HG03342 (cell line): ENCODE data around the gene KIF23.
"Not testable (repeated sequence)": the region's sequence is repeated elsewhere in the genome, so short reads cannot be mapped to it uniquely, and the experiment has no call there.

Experiments
- ATAC-seq: cut with Tn5 transposase; IDR thresholded peaks from one replicate; pipeline ENCODE4 v1.9.1; 2021; ENCODE audit warnings: mild to moderate bottlenecking, moderate library complexity; ENCODE audit not compliant: unreplicated experiment

KIF23 gene

DNA sequence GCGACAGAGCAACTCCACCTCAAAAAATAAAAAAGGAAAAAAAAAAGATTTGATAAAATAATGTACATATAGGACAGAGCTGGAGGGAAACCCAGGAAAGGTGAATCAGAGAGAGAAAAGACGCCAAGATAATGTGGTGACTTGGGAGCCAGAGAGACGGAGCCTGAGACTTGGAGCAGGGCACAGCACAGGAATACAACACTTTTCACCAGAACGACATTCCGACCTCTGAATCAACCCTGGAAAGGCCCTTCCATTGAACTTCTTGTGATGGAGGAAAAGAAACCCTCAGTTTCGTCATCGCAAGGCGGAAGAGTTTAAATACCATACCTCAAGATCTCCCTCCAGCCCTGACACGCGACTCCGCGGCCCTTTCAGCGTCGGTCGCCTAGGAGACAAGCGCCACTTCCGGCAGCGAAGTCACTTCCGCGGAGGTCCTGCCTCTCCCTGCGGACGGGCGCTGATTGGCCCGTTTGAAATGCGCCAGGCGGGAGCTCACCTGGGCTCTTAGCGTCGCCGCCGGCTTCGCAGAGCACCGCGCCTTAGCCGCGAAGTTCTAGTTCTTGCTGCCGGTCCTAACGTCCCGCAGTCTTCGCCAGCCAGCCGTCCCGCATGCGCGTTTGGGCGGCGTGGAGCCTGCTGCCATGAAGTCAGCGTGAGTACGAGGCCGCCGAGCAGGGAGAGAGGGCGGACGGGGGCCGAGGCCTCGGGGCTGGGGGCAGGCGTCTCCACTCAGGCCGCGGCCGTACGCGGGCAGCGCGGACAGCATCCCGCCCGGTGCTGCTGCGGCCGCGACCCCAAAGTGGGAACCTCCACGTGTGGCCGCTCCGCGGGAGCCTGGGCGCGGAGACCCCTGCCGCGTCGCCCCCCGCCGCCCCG is at the start of gene KIF23:
Gene KIF23 (plus strand): TSS at position 528 of the 879 bp plus-strand sequence. CDS start 117 bp downstream, at position 645.
- ATAC-seq: peak; percentile 95

DNA sequence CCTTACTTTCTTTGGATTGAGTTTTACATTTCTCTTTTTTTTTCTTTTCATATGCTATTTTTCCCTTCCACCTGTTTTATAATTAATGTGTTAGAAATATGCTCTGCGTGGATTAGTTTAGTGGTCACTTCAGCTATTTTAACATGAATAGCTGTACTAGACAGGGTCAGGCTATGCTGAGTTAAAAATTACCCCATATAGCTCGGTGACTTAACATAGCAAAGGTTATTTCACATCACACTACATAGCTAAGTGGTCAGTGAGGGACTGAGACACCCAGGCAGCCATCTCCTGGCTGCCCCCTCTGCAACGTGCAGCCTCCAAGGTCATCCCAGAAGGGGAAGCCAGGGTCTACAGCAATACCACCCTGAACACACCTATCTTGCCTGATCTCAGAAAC is 46.9 kb upstream of the KIF23 start:
- ATAC-seq: no peak

DNA sequence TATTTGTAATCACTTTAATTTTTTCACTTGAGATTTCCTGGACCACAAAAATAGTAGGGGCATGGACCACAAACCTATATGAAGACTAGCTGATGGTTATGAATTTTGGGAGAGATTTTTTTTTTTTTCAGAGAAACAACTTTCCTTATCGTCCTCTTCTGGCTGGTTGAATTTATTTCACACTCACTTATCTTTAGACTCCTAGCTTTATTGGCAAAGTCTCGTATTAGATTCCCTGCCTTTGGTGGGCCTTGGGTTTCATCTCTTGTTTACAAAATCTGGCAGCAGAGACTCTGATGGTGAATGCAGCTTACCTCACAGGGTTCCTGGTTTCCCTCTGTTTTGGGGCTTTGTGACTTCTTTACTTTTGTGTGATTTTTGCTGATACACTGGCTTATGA is 44.5 kb upstream of the KIF23 start:
- ATAC-seq: no peak

DNA sequence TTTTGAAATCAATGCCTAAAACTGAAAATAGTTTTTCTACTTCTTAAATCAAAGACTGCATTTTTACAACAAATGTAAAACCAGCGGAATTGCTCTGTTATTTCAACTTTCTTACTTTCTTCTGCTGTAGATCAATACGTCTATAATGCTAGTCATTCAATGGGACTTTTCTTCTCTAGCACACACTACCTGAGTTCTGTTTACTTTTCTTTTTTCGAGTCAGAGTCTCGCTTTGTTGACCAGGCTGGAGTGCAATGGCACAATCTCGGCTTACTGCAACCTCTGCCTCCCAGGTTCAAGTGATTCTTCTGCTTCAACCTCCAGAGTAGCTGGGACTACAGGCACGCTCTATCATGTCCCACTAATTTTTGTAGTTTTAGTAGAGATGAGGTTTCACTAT is 40.7 kb upstream of the KIF23 start:
- ATAC-seq: no peak

DNA sequence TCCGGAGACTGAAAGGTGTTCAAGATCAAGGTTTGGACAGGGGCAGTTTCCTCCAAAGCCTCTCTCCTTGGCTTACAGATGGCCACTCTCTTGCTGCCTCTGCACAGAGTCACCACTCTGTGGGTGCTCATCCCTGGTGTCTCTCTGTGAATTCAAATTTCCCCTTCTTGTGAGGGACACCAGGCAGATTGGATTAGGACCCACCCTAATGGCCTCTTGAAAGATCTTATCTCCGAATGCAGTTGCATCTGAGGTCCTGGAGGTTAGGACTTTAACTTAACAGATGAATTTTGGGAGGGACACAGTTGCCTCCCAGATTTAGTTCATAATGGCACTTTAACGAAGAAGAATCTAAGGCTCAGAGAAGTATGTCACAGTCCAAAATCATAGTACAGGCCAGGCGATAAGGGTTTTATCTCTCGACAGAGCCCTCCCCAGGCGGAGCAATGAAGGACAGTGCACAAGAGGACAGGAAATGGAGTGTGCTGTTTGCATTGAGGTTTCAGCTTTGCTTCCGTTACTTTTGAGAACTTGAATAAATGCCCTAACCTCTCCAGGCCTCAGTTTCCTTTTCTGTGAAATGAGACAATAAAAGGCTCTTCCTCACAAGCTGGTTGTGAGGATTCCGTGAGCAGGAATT is 38.9 kb upstream of the KIF23 start:
- no peak for ATAC-seq

DNA sequence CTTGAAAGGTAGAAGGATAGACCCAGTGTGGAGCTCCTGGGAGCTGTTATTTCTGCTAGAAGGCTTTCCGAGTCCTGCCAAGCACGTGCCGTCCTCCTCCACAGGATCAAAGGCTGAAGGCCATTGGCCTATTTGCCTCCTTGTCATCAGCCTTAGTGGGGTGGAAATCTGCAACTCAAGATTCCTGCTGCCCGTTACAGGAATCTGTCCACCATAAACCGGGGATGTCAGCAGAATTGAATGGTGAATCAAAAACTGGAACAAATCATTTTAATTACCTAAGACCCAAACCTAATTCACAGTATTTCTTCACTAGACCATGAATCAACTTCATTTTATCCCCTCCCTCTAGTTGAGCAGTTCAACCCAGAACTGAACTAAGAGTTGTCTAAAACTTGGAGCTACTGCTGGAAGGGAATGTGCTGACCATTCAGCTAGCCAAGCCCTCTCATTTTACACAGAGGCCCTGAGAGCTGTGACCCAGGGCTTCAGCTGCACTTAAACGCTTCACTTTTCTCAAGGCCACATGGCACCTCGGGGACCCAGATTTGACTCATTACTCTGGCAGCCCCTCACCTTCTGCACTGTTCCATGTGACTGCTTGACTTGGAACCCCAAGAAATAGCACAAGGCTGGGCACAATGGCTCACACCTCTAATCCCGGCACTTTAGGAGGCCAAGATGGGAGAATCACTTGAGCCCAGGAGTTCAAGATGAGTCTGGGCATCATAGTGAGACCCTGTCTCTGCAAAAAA is 36.8 kb upstream of the KIF23 start:
- ATAC-seq: no peak

DNA sequence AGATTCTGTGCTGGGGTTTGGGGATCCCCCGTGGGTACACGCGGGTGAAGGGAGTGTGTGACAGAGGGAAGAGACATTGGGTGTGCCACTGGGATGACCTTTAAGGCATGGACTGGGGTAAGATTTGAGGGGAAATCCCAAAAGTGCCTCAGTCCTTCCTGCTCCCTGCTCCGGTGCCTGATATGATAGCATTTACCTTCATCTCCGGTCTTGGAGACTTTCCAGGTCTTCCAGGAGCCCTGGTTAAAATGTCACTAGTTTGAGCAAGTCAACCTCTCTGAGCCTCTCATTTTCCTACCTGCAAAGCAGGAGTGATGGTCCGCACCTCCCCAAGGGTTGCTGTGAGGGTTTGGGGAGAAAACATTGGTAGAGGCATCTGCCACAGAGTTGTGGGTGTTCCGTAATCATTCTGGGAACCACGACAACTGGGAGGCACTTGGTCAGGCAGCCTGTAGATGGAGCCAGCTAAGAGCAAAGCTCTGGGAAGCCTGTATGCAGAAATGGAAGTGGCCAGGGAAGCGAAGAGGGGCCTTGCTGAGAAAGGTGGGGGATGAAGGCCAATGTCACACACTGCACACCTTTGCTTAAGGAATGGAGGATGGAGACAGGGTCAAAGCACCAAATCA is 33.9 kb upstream of the KIF23 start:
- no peak for ATAC-seq

DNA sequence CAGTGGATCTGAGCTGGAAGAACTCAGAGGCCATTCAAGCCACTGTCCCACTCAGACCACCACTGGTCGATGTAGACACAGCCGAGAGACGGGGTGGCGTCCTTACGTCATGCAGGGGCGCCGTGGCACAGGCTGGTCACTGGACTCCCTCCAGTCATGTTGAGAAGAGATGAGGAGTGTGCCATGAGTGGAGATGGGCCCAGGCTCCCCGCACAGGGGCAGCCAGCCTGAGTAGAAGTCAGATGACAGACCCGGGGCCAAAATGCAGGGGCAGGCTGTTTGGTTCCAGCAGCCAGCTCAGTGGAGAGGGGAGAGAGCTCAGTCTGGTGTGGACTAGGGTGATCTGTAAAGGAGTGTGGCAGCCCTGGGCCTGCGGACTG is 33.4 kb upstream of the KIF23 start:
- no peak for ATAC-seq

DNA sequence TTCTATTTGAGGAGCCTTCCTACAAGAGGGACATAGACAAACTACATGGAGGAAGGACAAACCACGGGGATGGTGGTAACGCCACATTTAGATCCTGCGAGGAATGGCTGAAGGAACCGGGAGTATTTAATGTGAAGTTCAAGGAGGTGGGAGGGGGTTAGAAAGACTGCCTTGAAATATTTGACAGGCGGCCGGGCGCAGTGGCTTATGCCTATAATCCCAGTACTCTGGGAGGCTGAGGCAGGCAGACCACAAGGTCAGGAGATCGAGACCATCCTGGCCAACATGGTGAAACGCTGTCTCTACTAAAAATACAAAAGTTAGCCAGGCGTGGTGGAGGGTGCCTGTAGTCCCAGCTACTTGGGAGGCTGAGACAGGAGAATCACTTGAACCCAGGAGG is 32.0 kb upstream of the KIF23 start:
- ATAC-seq: not testable (repeated sequence)

DNA sequence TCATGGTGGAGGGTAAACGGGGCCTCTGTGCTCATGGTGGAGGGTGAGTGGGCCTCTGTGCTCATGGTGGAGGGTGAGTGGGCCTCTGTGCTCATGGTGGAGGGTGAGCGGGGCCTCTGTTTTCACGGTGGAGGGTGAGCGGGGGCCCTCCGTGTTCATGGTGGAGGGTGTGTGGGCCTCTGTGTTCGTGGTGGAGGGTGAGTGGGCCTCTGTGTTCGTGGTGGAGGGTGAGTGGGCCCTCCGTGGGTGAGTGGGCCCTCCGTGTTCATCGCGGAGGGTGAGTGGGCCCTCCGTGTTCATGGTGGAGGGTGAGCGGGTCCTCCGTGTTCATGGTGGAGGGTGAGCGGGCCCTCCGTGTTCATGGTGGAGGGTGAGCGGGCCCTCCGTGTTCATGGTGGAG is 30.1 kb upstream of the KIF23 start:
- not testable (repeated sequence) for ATAC-seq

DNA sequence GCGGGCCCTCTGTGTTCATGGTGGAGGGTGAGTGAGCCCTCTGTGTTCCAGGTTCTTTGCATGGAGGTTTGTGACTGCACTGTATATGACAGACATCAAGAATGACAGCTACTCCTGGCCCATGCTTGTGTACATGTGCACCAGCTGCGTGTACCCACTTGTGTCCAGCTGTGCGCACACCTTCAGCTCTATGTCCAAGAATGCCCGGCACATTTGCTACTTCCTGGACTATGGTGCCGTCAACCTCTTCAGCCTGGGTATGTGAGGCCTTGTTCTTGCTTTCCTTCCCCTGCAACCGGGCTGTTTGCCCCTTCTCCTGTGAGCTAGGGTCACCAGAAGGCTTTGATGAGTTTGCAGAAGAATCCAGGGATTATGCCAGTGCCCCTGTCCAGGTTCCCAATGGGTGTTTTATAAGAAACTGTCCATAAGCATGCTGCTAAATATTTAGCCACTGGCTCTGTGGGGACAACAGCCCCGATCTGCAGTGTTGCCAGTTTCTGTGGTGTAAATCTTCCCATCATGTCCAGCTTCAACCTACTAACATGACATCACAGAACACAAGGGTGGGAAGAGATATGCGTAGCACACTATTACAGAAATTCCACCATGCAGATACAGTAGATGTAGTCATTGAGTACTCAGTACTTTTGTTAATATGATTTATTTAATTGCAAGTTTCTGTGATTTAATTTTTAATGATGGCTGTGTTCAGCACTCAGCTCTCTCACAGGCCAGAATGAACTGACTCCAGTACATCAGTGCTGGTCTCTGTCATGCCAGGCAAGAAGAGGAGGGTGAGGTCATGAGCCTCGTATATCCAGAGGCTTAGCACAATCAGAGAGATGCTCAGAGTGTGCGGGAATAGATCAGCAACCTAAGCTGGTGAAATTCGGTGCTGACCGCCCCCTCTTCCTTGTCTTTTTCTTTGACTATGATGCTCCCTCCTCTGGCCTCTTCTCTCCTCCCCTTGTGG is 29.2 kb upstream of the KIF23 start:
- no peak for ATAC-seq

DNA sequence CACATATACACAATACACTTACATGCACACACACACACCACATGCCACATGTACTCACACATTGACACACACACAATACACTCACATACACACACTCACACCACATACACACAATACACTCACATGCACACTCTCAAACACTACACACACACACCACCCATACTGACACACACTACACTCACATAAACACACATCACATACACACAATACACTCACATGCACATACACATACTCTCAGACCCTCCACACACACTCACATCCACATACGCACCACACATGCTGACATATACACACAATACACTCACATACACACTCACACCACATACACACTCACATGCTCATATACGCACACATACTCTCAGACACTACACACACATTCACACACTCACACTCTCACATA is 28.3 kb upstream of the KIF23 start:
- no peak for ATAC-seq

DNA sequence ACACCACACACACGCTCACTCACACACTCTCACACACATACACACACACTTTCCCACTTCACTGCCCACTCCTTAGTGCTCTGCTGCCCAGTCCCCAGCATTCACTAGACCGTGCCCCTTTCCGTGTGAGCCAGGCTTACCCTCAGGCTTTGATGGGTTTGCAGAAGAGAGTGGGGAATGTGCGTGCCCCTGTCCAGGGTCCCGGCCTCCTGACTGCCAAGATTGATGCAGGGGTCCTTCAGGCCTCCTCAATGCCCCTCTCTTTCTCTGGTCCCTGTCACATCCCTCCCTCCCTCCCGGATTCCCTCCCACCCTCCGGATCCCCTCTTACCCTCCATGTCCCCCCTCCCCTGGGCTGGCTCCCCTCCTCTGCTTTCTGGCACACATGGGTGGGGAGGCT is 27.9 kb upstream of the KIF23 start:
- ATAC-seq: no peak

DNA sequence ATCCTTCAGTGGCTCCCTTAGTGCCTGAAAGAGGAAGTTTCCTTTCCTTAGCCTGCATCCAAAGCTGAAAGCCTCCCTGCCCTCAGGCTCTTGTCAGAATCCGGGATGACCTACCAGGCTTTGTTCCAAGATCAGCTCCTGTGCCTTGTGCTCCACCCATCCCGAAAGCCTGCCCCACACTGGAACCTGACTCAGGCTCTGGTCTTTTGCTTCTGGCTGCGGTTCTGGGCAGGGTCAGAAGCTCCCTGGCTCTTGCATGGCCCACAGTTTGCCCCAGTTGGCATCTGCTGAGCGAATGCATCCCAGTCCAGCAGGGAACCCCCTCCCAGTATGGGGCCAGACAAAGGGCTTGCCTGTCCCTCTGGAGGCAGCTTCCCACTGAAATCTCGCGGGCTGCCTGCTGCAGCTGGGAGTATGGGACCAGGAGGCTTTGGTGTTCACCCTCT is 25.9 kb upstream of the KIF23 start:
- no peak for ATAC-seq

DNA sequence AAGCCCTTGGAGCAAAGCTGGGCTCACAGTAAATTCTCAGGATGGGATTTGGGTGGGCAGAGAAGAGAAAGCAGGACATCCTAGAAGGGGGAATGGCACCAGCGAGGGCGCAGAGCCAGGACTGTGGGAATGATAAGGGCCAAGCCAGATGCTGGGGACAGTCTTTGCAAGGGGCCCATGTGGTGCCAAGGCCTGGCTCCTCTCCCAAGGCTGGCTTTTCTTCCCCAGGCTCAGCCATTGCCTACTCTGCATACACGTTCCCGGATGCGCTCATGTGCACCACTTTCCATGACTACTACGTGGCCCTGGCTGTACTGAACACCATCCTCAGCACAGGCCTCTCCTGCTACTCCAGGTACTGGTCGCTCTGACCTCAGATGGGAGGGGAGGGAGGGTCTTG is 24.7 kb upstream of the KIF23 start:
- no peak for ATAC-seq

DNA sequence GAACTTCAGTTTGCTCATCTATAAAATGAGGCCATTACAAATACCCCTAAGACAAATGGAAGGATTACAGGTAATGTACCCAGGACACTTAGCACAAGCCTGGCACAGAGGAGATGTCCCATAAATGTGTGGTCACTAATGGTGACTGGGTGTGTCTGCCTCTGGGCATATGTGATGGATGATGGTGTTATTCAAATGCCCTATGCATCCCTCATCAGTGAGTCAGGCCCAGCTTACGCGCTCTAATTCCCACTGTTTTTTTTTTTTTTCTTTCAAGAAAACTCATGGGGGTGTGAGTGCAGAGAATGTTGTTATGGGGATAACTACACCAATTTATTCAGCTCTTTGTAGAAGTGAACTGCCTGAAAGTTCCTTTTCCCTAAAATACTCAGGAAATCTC is 23.6 kb upstream of the KIF23 start:
- ATAC-seq: no peak

DNA sequence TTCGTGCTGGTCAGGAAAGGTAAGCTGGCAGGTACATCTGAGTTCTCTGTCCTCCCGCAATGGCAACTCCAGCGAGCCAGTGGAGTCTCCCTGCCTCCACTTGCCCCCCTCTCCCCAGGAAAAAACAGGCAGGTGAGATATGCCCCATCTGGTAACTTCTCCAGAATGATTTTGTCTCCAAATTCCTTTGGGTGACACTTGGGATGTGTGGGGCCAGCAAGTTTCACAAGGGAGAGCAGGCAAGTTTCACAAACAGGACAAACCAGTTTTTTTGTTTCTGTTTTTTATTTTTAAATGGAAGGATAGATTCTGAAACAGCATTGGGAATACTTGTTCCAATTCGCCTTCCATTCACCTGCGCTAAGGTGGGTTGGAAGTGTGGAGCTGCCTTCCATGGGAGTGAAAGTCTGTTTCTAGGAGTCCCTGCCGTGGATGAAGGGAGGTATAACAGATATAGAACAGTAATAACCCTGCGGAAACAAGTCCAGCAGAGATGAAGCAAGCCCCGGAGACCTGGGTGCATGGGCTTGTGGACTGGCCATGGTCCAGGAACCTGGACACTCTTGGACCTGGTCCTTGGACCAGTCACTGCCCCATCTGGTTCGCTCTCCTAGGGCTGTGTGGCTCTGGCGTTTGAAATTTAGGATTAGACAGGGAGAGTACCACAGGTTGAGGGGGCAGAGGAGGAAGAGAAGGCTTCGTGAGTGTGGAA is 22.9 kb upstream of the KIF23 start:
- ATAC-seq: no peak

DNA sequence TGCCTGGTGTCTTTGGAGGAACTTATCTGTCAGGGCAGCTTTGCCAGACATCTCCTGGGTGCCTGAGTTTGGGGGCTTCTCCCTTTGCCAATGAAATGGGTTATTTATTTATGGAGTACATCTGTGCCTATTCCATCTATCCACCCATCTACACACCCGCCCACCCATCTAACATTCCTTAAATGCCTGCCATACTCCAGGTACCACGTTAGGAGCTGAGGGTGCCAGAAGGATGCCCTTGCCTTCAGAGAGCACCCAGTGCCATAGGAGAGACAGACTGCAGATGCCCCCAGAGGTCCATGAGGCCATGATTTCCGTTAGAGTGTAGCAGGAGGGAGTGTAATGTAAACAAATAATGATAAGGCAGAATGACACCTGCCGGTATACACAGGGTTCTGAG is 21.8 kb upstream of the KIF23 start:
- no peak for ATAC-seq

DNA sequence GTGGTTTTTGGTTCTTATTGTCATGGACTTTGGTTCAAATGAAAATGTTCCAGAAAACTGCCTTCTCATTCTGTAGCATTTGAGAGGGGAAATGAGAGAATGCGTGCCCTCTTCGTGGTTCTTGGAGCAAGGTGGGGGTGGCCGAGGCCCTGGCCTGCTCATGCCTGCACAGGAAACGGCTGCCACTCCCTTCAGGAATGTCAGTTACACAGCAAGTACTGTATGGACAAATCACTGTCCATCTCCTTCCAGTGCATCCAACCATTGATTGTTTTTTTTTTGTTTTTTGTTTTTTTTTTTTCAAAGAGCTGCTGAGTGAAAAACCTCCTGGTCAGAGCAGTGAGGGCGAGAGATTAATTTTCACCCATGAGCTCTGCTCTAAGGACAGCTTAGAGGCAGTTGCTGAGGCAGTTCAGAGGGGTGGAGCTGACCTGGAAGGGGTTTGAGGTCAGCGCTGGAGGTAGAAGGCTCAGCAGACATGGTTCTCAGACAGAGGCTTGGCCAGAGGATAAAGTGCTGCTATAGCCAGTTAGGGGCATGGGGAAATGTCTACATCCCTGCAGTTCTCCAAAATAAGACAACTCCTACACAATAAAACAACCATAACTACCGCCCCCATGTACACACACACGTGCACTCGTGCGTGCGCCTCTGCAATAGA is 20.2 kb upstream of the KIF23 start:
- ATAC-seq: no peak
